ENCODE data around the gene P4HA3.

The P4HA3 gene

DNA sequence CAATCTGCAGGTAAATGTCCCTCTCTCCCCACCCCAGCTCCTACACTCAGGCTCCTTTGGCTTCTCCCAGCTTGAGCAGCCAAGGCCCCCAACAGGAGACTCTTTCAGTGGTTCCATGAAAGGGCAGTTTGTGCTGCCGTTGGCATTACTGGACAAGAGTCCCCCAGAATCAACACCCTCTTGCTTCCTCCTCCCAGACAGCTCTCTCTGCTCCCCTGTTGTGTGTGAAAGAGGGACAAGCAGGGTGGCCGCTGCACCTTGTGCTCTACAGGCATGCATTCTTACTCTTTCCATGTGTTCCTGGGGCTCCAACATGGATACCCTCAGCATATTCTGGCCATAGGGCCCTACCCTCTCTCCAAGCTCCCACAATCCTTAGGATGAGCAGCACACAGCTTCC lies 48.7 kb downstream of the P4HA3 start:
- no peak for DNase-seq

- no peak for DNase-seq
Observed at GRCh38 chr11:74257959-74258553, 53.4 kb downstream of the P4HA3 start.

- no peak for DNase-seq
Observed at GRCh38 chr11:74256378-74257133, 54.9 kb downstream of the P4HA3 start.

- DNase-seq: no peak
Observed at GRCh38 chr11:74255741-74256375, 55.6 kb downstream of the P4HA3 start.

DNA sequence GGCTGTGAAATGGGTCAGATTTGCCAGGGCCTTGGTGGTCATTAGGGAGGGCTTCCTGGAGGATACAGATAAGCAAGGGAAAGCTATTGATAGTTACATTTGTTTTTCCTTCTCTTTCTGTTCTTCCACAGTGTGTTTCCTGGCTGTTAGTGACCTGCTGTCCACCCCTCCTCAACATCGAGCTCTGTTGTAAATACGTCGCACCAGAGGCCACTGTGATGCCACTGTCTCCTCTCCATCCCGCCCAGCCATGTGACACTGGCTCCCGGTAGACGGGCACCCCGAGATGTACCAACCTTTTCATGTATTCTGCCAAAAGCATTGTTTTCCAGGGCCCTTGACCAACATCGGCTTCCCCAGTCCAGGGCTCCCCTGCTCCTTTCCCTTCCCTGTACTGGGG lies 58.1 kb downstream of the P4HA3 start:
- no peak for DNase-seq

DNA sequence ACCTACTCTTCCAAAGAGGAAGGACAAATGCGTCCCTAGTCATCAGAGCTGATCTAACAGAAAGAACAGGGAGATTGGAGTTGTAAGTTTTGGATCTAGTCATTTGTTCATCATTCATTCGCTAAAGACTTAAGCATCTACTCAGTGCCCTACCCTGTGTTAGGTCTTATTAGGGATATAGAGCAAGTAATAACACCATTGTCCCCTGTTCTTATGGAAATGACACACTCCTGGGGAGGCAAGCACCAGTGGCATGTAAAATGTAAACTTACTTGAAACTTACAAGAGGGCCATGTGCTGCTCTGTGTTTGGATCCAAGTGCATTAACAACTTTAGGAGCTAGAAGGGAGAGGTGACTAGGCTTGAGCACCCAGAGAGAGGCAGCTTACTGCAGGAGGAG lies 61.9 kb downstream of the P4HA3 start:
- DNase-seq: no peak

GRCh38 chr11:74248469-74248868 lies 63.0 kb downstream of the P4HA3 start:
- DNase-seq: no peak

DNA sequence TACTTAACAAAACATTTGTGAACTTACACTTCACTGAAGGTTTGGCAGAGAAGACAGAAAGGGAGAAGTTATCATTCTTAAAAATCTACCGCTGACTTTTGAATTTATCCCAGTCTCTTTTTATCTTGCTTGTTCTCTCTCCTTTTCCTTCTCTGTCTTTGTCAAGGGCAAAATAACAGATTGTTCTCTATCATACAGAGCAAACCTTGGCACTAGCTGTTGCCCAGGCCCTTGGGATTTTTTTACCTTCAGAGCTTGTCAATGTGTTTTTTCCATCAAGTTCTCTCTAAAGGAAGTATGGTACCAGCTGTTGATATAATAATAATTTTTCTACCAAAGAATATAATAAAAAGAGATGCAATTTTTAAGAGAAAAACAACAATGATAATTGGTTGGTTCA lies 73.2 kb downstream of the P4HA3 start:
- DNase-seq: no peak

DNA sequence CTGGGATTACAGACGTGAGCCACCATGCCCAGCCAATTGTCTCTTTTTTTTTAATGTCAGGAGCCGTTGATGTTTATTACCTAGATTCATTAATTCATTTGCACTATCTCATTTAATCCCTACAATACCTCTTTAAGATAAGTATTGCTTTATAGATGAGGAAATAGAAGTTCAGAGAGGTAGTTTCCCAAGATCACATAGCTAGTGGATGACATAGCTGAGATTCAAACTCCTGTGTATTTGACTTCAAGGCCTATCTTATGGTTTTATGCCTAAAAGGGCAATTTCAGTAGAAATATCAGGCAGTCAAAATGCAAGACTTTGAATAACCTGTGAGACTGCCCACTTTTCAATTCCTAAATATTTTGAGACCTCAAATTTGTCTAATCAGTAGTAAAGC lies 73.9 kb downstream of the P4HA3 start:
- no peak for DNase-seq

DNA sequence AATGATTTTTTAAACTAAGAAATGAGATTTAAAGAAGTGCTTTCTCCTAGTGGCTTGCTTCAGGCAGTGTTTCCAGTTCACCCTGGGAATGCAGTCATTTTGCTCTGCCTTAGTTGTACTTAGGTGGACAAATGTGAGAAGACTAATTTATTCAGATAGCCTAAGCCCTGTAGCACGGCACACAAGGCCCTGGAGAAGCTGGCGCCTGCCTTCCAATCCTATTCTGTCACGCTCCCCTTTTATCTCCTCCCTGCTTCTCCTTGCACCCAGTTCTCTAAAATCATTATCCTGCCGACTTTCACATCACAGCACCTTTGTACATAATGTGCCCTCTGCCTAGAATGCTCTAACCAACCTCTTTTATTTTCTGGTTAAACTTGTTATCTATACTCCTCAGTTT lies 76.3 kb downstream of the P4HA3 start:
- no peak for DNase-seq

- no peak for DNase-seq
Observed at GRCh38 chr11:74233683-74234082, 77.8 kb downstream of the P4HA3 start.

GRCh38 chr11:74232311-74232950 lies 79.0 kb downstream of the P4HA3 start:
- DNase-seq: no peak

GRCh38 chr11:74226907-74227306 lies 84.5 kb downstream of the P4HA3 start:
- DNase-seq: no peak

DNA sequence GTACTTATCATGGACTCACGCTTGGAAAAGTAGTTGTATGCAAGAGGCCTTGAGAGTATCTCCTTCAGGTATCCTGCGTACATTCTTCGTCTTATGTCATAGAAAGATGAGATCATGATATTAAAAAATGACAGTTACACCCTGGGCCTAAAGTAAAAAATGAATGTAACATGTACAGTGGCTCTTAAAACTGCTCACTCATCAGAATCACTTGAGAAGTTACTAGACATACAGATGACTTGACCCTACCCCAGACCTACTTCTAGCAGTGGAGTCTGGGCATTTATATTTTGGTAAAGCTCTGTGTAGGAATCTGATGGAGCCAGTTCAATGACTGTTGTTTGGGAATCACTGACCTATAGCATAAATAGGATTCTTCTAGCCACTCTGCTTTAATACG lies 85.9 kb downstream of the P4HA3 start:
- DNase-seq: no peak

- no peak for DNase-seq
Observed at GRCh38 chr11:74221816-74222215, 89.6 kb downstream of the P4HA3 start.

- no peak for DNase-seq
Observed at GRCh38 chr11:74220376-74220775, 91.1 kb downstream of the P4HA3 start.

Data from NK-92 treated with Interleukin-12 subunit alpha and Interleukin-12 subunit beta, amount 100 ng/mL, for 24 hours (cell line).